ENCODE measurements around the gene ZNF516. TPM values are rescaled to one million over a fixed set of nuclear protein-coding genes. Genes with fewer than 3 reads are reported as not detected.

The ZNF516 gene
- total and polyA plus RNA-seq, 4 donors, result 2.5 to 12.2 (median 7.6) TPM

DNA sequence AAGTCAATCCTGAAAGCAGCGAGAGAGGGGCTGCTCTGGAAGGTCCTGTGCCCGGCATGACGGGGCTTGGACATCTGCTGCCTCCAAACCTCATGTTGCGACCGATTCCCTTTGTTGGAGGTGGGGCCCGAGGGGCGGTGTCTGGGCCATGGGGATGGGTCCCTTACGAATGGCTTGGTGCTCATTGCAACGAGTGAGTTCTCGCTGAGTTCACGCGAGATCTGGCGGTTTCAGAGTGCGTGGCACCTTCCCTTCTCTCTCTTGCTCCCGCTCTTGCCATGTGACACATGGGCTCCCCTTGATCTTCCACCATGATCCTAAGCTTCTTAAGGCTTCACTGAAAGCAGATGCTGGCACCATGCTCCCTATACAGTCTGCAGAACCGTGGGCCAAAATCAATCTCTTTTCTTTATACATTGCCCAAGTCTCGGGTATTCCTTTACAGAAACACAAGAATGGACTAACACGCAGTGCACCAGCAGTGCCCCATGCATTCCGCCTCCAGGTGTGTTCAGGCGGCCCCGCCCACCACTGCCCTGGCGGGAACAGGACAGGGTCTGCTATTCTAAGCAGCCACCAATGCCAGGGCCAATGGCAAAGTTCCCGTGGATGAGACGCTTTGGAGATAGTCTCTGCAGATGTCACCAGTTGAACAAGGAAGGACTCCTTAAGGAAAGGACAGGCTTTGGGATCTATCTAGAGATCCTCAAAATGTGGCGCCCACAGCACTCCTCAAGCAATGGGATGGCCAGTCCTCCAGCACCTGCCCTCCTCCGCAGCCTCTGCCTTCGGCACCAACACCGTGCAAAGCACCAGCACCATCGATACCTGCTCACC is 63.4 kb downstream of the ZNF516 start (continued):
- TF ChIP-seq, protein P1, sequence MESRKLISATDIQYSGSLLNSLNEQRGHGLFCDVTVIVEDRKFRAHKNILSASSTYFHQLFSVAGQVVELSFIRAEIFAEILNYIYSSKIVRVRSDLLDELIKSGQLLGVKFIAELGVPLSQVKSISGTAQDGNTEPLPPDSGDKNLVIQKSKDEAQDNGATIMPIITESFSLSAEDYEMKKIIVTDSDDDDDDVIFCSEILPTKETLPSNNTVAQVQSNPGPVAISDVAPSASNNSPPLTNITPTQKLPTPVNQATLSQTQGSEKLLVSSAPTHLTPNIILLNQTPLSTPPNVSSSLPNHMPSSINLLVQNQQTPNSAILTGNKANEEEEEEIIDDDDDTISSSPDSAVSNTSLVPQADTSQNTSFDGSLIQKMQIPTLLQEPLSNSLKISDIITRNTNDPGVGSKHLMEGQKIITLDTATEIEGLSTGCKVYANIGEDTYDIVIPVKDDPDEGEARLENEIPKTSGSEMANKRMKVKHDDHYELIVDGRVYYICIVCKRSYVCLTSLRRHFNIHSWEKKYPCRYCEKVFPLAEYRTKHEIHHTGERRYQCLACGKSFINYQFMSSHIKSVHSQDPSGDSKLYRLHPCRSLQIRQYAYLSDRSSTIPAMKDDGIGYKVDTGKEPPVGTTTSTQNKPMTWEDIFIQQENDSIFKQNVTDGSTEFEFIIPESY (IDR thresholded peaks at IDR 0.05), result no peak
- no peak for TF ChIP-seq GABPA (IDR thresholded peaks at IDR 0.05 in 1 of 2, conservative IDR thresholded peaks at IDR 0.05 in 1 of 2)
- TF ChIP-seq YY1 (IDR thresholded peaks at IDR 0.05), result no peak
- no peak for TF ChIP-seq FOXA2 (IDR thresholded peaks at IDR 0.05)

GRCh38 chr18:76430636-76431035 is 64.4 kb downstream of the ZNF516 start:
- Histone ChIP-seq H3K27me3 (ENCODE audit: control insufficient read depth in 4 of 4, insufficient read depth in 4 of 4, low read length in 3 of 4) (no peaks in the 10 kb centered on the region), H3K36me3 (ENCODE audit: control insufficient read depth in 4 of 4, insufficient read depth in 3 of 4, low read depth in 1 of 4, low read length in 3 of 4) (peaks cover 0 to 10% (median 9%) of the 10 kb centered on the region in 4 donors), H3K27ac (ENCODE audit: low read depth in 1 of 2, low read length in 2 of 2) (no peak overlapping the region), H3K9ac (ENCODE audit: low read depth in 1 of 2, low read length in 2 of 2) (no peak overlapping the region), H3K4me1 (ENCODE audit: control insufficient read depth in 4 of 4, insufficient read depth in 4 of 4, low read length in 3 of 4) (peaks cover 0 to 2% (median 0%) of the 10 kb centered on the region in 4 donors), H3K9me3 (ENCODE audit: control insufficient read depth in 4 of 4, low read length in 3 of 4) (no peaks in the 10 kb centered on the region), H3K4me3 (ENCODE audit: low read depth in 1 of 3, low read length in 3 of 3) (no peak overlapping the region)
- TF ChIP-seq RXRA (IDR thresholded peaks at IDR 0.05) (no peak), JUND (IDR thresholded peaks at IDR 0.05) (no peak), TAF1 (conservative IDR thresholded peaks at IDR 0.05) (no peak), NR2F2 (IDR thresholded peaks at IDR 0.05) (no peak), EGR1 (IDR thresholded peaks at IDR 0.05; ENCODE audit: low read depth in 2 of 2) (no peak), SP1 (IDR thresholded peaks at IDR 0.05) (no peak), YY1 (IDR thresholded peaks at IDR 0.05) (no peak), HNF4A (conservative IDR thresholded peaks at IDR 0.05) (no peak)
- TF ChIP-seq, protein P2, sequence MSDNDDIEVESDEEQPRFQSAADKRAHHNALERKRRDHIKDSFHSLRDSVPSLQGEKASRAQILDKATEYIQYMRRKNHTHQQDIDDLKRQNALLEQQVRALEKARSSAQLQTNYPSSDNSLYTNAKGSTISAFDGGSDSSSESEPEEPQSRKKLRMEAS (IDR thresholded peaks at IDR 0.05), result no peak
- DNase-seq (ENCODE audit: low spot score), result no peak
- 95% methylated on average over 4 of the region's 4 CpGs for WGBS

- H3K27me3 ChIP-seq (ENCODE audit: control insufficient read depth in 4 of 4, insufficient read depth in 4 of 4, low read length in 3 of 4), result no peaks in the 10 kb centered on the region
- no peak overlapping the region for H3K4me3 ChIP-seq (ENCODE audit: low read depth in 1 of 3, low read length in 3 of 3)
- DNase-seq (ENCODE audit: low spot score), result no peak
- H3K36me3 ChIP-seq (ENCODE audit: control insufficient read depth in 4 of 4, insufficient read depth in 3 of 4, low read depth in 1 of 4, low read length in 3 of 4), result peaks cover 0 to 10% (median 9%) of the 10 kb centered on the region in 4 donors
- H3K27ac ChIP-seq (ENCODE audit: low read depth in 1 of 2, low read length in 2 of 2), result no peak overlapping the region
- no peak overlapping the region for H3K9ac ChIP-seq (ENCODE audit: low read depth in 1 of 2, low read length in 2 of 2)
- 90% methylated on average over 14 of the region's 14 CpGs for WGBS
- H3K9me3 ChIP-seq (ENCODE audit: control insufficient read depth in 4 of 4, low read length in 3 of 4), result no peaks in the 10 kb centered on the region
- H3K4me1 ChIP-seq (ENCODE audit: control insufficient read depth in 4 of 4, insufficient read depth in 4 of 4, low read length in 3 of 4), result peaks cover 0 to 6% (median 1%) of the 10 kb centered on the region in 4 donors
- TF ChIP-seq ATF3 (IDR thresholded peaks at IDR 0.05) (no peak), SP1 (IDR thresholded peaks at IDR 0.05) (no peak), FOXA1 (IDR thresholded peaks at IDR 0.05) (no peak), HNF4A (conservative IDR thresholded peaks at IDR 0.05) (no peak), GABPA (IDR thresholded peaks at IDR 0.05 in 1 of 2, conservative IDR thresholded peaks at IDR 0.05 in 1 of 2) (no peak), HNF4G (IDR thresholded peaks at IDR 0.05) (no peak), NR2F2 (IDR thresholded peaks at IDR 0.05) (no peak), FOXA2 (IDR thresholded peaks at IDR 0.05) (no peak), EGR1 (IDR thresholded peaks at IDR 0.05; ENCODE audit: low read depth in 2 of 2) (no peak), TAF1 (conservative IDR thresholded peaks at IDR 0.05) (no peak), RXRA (IDR thresholded peaks at IDR 0.05) (no peak), CTCF (IDR thresholded peaks at IDR 0.05; ENCODE audit: low read depth, low read length, missing input control) (no peak), RAD21 (IDR thresholded peaks at IDR 0.05) (no peak), JUND (IDR thresholded peaks at IDR 0.05) (no peak)
- TF ChIP-seq, protein P2 (IDR thresholded peaks at IDR 0.05), result no peak
- TF ChIP-seq, protein P3, sequence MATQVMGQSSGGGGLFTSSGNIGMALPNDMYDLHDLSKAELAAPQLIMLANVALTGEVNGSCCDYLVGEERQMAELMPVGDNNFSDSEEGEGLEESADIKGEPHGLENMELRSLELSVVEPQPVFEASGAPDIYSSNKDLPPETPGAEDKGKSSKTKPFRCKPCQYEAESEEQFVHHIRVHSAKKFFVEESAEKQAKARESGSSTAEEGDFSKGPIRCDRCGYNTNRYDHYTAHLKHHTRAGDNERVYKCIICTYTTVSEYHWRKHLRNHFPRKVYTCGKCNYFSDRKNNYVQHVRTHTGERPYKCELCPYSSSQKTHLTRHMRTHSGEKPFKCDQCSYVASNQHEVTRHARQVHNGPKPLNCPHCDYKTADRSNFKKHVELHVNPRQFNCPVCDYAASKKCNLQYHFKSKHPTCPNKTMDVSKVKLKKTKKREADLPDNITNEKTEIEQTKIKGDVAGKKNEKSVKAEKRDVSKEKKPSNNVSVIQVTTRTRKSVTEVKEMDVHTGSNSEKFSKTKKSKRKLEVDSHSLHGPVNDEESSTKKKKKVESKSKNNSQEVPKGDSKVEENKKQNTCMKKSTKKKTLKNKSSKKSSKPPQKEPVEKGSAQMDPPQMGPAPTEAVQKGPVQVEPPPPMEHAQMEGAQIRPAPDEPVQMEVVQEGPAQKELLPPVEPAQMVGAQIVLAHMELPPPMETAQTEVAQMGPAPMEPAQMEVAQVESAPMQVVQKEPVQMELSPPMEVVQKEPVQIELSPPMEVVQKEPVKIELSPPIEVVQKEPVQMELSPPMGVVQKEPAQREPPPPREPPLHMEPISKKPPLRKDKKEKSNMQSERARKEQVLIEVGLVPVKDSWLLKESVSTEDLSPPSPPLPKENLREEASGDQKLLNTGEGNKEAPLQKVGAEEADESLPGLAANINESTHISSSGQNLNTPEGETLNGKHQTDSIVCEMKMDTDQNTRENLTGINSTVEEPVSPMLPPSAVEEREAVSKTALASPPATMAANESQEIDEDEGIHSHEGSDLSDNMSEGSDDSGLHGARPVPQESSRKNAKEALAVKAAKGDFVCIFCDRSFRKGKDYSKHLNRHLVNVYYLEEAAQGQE (IDR thresholded peaks at IDR 0.05), result no peak
These were observed 65.5 kb downstream of the ZNF516 start for GRCh38 chr18:76429262-76430126.

Data from liver (tissue), 9 donors.